SU-DHL-6 (cell line): ENCODE measurements around the gene MOV10.

Experiments used
- EZH2phosphoT487 ChIP-seq: fragments of 200-600 bp; sonication (generic), shearing (Covaris generic); conservative IDR thresholded peaks from 2 replicates; pipeline ENCODE4 v1.6.1; 2018; ENCODE audit warnings: mild to moderate bottlenecking, antibody characterized with exemption, low read length, moderate library complexity, mixed read lengths
- TF ChIP-seq, protein P1 (sequence below): fragments of 200-600 bp; sonication (generic); IDR thresholded peaks from one replicate; pipeline ENCODE4 v1.5.1; 2017; ENCODE audit warnings: antibody characterized with exemption, mild to moderate bottlenecking, low read length, moderate library complexity; ENCODE audit not compliant: insufficient read depth, poor library complexity, severe bottlenecking

DNA sequence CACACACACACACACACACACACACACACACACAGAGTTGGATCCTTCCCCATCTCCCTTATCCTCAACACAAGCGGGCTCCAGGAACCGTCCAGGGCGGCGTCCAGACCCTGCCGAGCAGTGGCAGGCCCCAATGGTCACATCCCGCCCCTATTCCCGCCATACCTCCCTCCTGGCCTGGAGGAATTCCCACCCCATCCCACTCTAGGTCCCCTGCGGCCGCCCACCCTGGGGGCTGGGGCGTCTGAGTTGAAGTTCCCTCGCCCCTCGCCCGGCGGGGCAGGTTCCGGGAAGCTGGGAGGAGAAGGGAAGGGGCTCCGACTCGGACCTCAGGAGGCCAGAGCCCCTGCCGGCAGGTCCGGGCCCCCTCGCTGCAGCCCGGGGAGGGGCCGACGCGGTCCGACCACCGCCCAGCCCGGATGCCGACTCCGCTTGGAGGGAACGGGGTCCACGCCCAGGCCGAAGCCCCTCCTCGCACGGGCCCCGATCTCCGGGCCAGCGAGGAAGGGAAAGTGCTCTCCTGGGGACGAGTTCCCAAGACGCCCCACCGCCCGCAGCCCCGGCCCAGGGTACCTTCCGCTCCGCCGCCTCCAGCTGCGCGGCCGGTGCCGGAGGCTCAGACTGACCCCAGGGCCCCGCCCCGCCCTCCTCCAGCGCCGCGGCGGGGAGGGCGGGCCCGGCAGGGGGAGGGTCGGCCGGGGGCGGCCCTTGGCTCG, 32.2 kb downstream of the MOV10 start, which contains the start of gene RHOC:
- TF ChIP-seq, protein P1, sequence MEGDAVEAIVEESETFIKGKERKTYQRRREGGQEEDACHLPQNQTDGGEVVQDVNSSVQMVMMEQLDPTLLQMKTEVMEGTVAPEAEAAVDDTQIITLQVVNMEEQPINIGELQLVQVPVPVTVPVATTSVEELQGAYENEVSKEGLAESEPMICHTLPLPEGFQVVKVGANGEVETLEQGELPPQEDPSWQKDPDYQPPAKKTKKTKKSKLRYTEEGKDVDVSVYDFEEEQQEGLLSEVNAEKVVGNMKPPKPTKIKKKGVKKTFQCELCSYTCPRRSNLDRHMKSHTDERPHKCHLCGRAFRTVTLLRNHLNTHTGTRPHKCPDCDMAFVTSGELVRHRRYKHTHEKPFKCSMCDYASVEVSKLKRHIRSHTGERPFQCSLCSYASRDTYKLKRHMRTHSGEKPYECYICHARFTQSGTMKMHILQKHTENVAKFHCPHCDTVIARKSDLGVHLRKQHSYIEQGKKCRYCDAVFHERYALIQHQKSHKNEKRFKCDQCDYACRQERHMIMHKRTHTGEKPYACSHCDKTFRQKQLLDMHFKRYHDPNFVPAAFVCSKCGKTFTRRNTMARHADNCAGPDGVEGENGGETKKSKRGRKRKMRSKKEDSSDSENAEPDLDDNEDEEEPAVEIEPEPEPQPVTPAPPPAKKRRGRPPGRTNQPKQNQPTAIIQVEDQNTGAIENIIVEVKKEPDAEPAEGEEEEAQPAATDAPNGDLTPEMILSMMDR, result no peak
- no peak for TF ChIP-seq EZH2phosphoT487
